K562 (cell line): ENCODE data around the gene ACBD6. TPM values are rescaled to one million over a fixed set of nuclear protein-coding genes. Genes with fewer than 3 reads are reported as not detected.

Experiments used
- ATAC-seq: fragments of 200-7000 bp; cut with Tn5 transposase; 3 replicates; pipeline ENCODE4 v1.9.1; 2020; ENCODE audit warnings: moderate library complexity
- BruUV-seq: library from RNA; stranded (reverse); fragments of 400-500 nt; replicated peaks from 2 replicates; lab custom pipeline; 2021; lab: Mats Ljungman, UMichigan
- CTCF ChIA-PET: fragments of 300-600 bp; formaldehyde crosslinking; extraction: SDS; loops from one replicate; lab custom pipeline; 2021; ENCODE audit warnings: low intra/inter-chr PET ratio; lab: Yijun Ruan, JAX
- POLR2A ChIA-PET: fragments of 300-600, 350-650 bp; sonication (Branson Sonifier 250); formaldehyde crosslinking; extraction: SDS; loops from one replicate; lab custom pipeline; 2021; ENCODE audit warnings: antibody characterized with exemption, inconsistent platforms; lab: Yijun Ruan, JAX
- DNase-seq, 4 experiments: peaks; one replicate each; pipeline versions ENCODE4 v3.0.0 to v3.0.0-alpha.2; 2011 to 2018; ENCODE audit warnings: low spot score in 3 of 4, mixed read lengths in 3 of 4; ENCODE audit errors: extremely low read depth in 1 of 4
- FAIRE-seq: peaks from 2 replicates; lab custom pipeline; 2011; peaks lifted over from hg19 to GRCh38; lab: Jason Lieb, UNC
- H2AFZ ChIP-seq: 2 replicates; pipeline ENCODE4 v1.6.0; 2011; ENCODE audit warnings: low read depth, low read length, control low read depth, inconsistent platforms
- H3K27ac ChIP-seq: fragments of 200-600 bp; 3 replicates; pipeline ENCODE4 v1.8.0; 2011; ENCODE audit warnings: low read depth, mild to moderate bottlenecking, control low read depth, inconsistent platforms, low read length, moderate library complexity, mixed read lengths; ENCODE audit errors: extremely low read depth
- H3K27me3 ChIP-seq, 2 experiments: fragments of 300-600 bp in 1 of 2; 2 replicates in 1 of 2; 3 replicates in 1 of 2; pipeline versions ENCODE4 v1.6.0 to v1.8.0; 2011; ENCODE audit warnings: inconsistent platforms in 2 of 2, low read length in 2 of 2, mild to moderate bottlenecking in 1 of 2, mixed read lengths in 1 of 2, moderate library complexity in 1 of 2; ENCODE audit not compliant: control insufficient read depth in 2 of 2, insufficient read depth in 2 of 2
- H3K36me3 ChIP-seq: fragments of 300-600 bp; 3 replicates; pipeline ENCODE4 v1.8.0; 2011; ENCODE audit warnings: mild to moderate bottlenecking, low read length, inconsistent platforms; ENCODE audit not compliant: control insufficient read depth, insufficient read depth
- H3K4me1 ChIP-seq, 2 experiments: fragments of 200-600 bp in 1 of 2; replicated peaks in 1 of 2; 2 replicates in 1 of 2; 3 replicates in 1 of 2; pipeline versions ENCODE4 v1.5.1 to v1.8.0; 2011; ENCODE audit warnings: inconsistent platforms in 2 of 2, low read length in 2 of 2, mild to moderate bottlenecking in 1 of 2, mixed read lengths in 1 of 2, moderate library complexity in 1 of 2; ENCODE audit not compliant: control insufficient read depth in 2 of 2, insufficient read depth in 2 of 2
- H3K4me2 ChIP-seq: 2 replicates; pipeline ENCODE4 v1.6.1; 2011; ENCODE audit warnings: low read length, control low read depth, inconsistent platforms, mixed read lengths; ENCODE audit not compliant: insufficient read depth
- H3K4me3 ChIP-seq: fragments of 200-600 bp; sonication (generic), shearing (Covaris generic); 2 replicates; pipeline ENCODE4 v1.5.1; 2016; ENCODE audit warnings: control low read depth, inconsistent platforms
- H3K79me2 ChIP-seq: fragments of 200-600 bp; 3 replicates; pipeline ENCODE4 v1.8.0; 2011; ENCODE audit warnings: low read length, inconsistent platforms; ENCODE audit not compliant: control insufficient read depth, insufficient read depth
- H3K9ac ChIP-seq, 2 experiments: 2 replicates each; pipeline versions ENCODE4 v1.6.0 to v1.6.1; 2011; ENCODE audit warnings: low read depth in 2 of 2, low read length in 2 of 2, control low read depth in 1 of 2, inconsistent platforms in 1 of 2, mild to moderate bottlenecking in 1 of 2, mixed read lengths in 1 of 2; ENCODE audit not compliant: insufficient read depth in 1 of 2
- H3K9me1 ChIP-seq: one replicate; pipeline ENCODE4 v1.6.0; 2011; ENCODE audit warnings: inconsistent platforms, mild to moderate bottlenecking, low read length, moderate library complexity; ENCODE audit not compliant: control insufficient read depth, insufficient read depth
- H3K9me3 ChIP-seq: replicated peaks from 2 replicates; pipeline ENCODE4 v1.5.1; 2011; ENCODE audit warnings: low read depth, low read length, inconsistent platforms; ENCODE audit not compliant: control insufficient read depth, insufficient read depth
- H4K20me1 ChIP-seq: replicated peaks from 2 replicates; pipeline ENCODE4 v1.6.1; 2011; ENCODE audit warnings: low read length, inconsistent platforms, mixed read lengths; ENCODE audit not compliant: control insufficient read depth, insufficient read depth
- CTBP1 ChIP-seq: fragments of 450-650 bp; IDR thresholded peaks from 2 replicates; pipeline ENCODE4 v1.6.1; 2016; ENCODE audit warnings: borderline replicate concordance
- LEF1 ChIP-seq: fragments of 450-650 bp; IDR thresholded peaks from 2 replicates; pipeline ENCODE4 v1.6.1; 2016; ENCODE audit warnings: mild to moderate bottlenecking
- MAZ ChIP-seq, 2 experiments: fragments of 450-650 bp in 1 of 2; sonication (generic) in 1 of 2; formaldehyde crosslinking; IDR thresholded peaks in 1 of 2; conservative IDR thresholded peaks in 1 of 2; 2 replicates each; pipeline versions ENCODE4 v1.4.0 to v1.5.0; 2020; ENCODE audit warnings: mild to moderate bottlenecking in 1 of 2, missing genetic modification reagents in 1 of 2
- MED1 ChIP-seq: sonication (generic); formaldehyde crosslinking; IDR thresholded peaks from 2 replicates; pipeline ENCODE4 v1.8.1; 2023; ENCODE audit warnings: missing genetic modification reagents, borderline replicate concordance
- MYNN ChIP-seq, 2 experiments: sonication (generic); formaldehyde crosslinking in 1 of 2; IDR thresholded peaks; 2 replicates each; pipeline versions ENCODE4 v1.5.0 to v1.6.1; 2016 to 2020; ENCODE audit warnings: antibody characterized with exemption in 1 of 2, missing genetic modification reagents in 1 of 2
- PPARD ChIP-seq: fragments of 250-450 bp; sonication (Bioruptor Pico); IDR thresholded peaks from 2 replicates; pipeline ENCODE4 v1.8.0; 2022; ENCODE audit warnings: inconsistent platforms, mild to moderate bottlenecking, moderate library complexity
- TRIM24 ChIP-seq, 2 experiments: fragments of 450-650 bp; IDR thresholded peaks; 2 replicates each; pipeline ENCODE4 v1.6.1; 2016
- ZNF134 ChIP-seq: fragments of 250-450 bp; sonication (Bioruptor Pico); conservative IDR thresholded peaks from 2 replicates; pipeline ENCODE4 v1.4.0; 2020
- ZNF274 ChIP-seq: IDR thresholded peaks from 2 replicates; pipeline ENCODE4 v1.6.1; 2011; ENCODE audit warnings: low read depth, mild to moderate bottlenecking, low read length, moderate library complexity, borderline replicate concordance
- ZNF316 ChIP-seq: fragments of 450-650 bp; IDR thresholded peaks from 2 replicates; pipeline ENCODE4 v1.6.1; 2016
- ZNF407 ChIP-seq: fragments of 450-650 bp; IDR thresholded peaks from 2 replicates; pipeline ENCODE4 v1.6.1; 2016; ENCODE audit warnings: low read depth
- ZNF766 ChIP-seq: fragments of 200-800 bp; sonication (Bioruptor generic); conservative IDR thresholded peaks from 2 replicates; pipeline ENCODE4 v1.6.1; 2016; ENCODE audit warnings: missing genetic modification characterization, missing compliant biosample characterization
- WGBS: fragments of 100-300 bp; shearing (Covaris generic); methylation state at CpG from one replicate; pipeline ENCODE4 v1.1.6; 2016; ENCODE audit warnings: low coverage, mixed read lengths; ENCODE audit not compliant: insufficient coverage; ENCODE audit errors: missing lambda C conversion rate; 5-methylcytosine and 5-hydroxymethylcytosine counted together
- in situ Hi-C: fragments of 300-500 bp; cut with MboI; formaldehyde crosslinking; loops from 4 replicates; pipeline ENCODE4 v1.15.0; 2018; ENCODE audit warnings: inconsistent platforms, mixed read lengths
- intact Hi-C: fragments of 100-400 bp; cut with micrococcal nuclease; formaldehyde crosslinking; loops from 2 replicates; pipeline ENCODE4 v1.14.2; 2022
- polyA plus RNA-seq, 8 experiments: library from polyadenylated mRNA; depleted of rRNA in 4 of 8; stranded (reverse) in 5 of 8; unstranded in 3 of 8; fragments of >200 nt; fragmentation: Nextera tagmentation in 2 of 8; fragmentation: Illumina TruSeq in 1 of 8; extraction: Ambion mirVana in 2 of 8; extraction: Trizol in 1 of 8; gene quantifications; 2 replicates each; pipeline versions ENCODE4 v1.2.1 to v1.2.3, GENCODE V29; 2011 to 2014; ENCODE audit warnings: inconsistent platforms in 1 of 8, missing spikeins in 1 of 8
- total RNA-seq, 7 experiments: library from RNA; depleted of rRNA in 6 of 7; stranded (reverse); fragments of >200 nt in 6 of 7; fragmentation: Illumina TruSeq in 2 of 7; extraction: Trizol in 2 of 7; gene quantifications; 2 replicates each; pipeline versions ENCODE4 v1.2.1 to v1.2.3, GENCODE V29; 2011 to 2021; ENCODE audit warnings: low replicate concordance in 1 of 7
- TF ChIP-seq, protein P1 (sequence below): fragments of 200-800 bp; sonication (Bioruptor generic); IDR thresholded peaks from 2 replicates; pipeline ENCODE4 v1.6.1; 2017; ENCODE audit warnings: missing genetic modification characterization, missing compliant biosample characterization

Gene ACBD6
- total and polyA plus RNA-seq, 9 of the 15 experiments (the other 6 are each of a cell fraction or from before 2014, with no cell fraction given) = 16.9 to 107 (median 77.7) TPM

DNA sequence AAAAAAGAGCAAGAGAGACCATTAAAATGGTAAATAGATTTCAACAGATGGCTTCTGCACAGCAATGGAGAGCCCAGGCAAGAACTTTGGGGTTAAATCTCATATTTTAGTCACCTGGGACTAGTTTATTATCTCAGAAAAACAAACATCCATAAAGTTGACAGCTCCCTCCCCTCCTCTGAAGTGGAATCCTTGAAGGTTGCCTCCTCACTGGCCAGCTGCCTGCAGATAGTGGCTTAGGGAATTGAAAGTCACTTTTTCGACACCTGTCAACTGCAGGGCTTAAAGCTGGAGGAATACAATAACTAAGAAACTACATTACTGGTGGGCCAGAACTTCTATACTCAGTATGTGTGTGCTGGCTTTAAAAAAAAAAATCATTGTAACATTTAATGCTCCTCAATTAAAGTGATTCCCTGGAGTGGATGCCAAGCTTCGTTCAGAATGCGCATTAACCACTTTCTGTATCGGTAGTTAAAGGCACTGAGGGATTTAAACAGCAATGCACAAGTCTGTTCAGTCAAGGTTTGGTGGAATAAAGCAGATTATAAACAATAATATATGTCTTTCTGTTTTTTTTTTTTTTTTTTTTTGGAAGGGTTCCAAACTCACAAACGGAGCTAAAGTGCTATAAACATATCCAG lies 219.9 kb downstream of the ACBD6 start (continued):
- TF ChIP-seq ZNF134 (CRISPR knock-in tag) (no peak), CTBP1 (no peak), MED1 (no peak)
- TF ChIP-seq, protein P1, sequence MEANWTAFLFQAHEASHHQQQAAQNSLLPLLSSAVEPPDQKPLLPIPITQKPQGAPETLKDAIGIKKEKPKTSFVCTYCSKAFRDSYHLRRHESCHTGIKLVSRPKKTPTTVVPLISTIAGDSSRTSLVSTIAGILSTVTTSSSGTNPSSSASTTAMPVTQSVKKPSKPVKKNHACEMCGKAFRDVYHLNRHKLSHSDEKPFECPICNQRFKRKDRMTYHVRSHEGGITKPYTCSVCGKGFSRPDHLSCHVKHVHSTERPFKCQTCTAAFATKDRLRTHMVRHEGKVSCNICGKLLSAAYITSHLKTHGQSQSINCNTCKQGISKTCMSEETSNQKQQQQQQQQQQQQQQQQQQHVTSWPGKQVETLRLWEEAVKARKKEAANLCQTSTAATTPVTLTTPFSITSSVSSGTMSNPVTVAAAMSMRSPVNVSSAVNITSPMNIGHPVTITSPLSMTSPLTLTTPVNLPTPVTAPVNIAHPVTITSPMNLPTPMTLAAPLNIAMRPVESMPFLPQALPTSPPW (CRISPR knock-in tag) = no peak

- no peaks in the 10 kb centered on the region for H4K20me1 ChIP-seq
- no peak for DNase-seq
- no peak overlapping the region for H3K9ac ChIP-seq
- ChIA-PET CTCF (no interaction called here), POLR2A (interaction anchor here (1.6 to 1.7 kb wide), 2 partner anchors 11 to 16 kb away, joined by 4 to 5 read pairs; no protein-coding TSS in a partner anchor)
- H3K27ac ChIP-seq = no peak overlapping the region
- no peak for ATAC-seq
- H2AFZ ChIP-seq = no peak overlapping the region
- H3K36me3 ChIP-seq = peaks cover 22% of the 10 kb centered on the region; the same call in 1 of the 3 replicates
- 100% methylated on average over 1 of the region's 1 CpG for WGBS
- BruUV-seq = no TSS peak
- no peaks in the 10 kb centered on the region for H3K9me3 ChIP-seq
- H3K9me1 ChIP-seq = no peaks in the 10 kb centered on the region
- H3K4me1 ChIP-seq = no peaks in the 10 kb centered on the region
- FAIRE-seq = no peak
- no peaks in the 10 kb centered on the region for H3K79me2 ChIP-seq
- no peaks in the 10 kb centered on the region for H3K27me3 ChIP-seq
- in situ Hi-C loops = no loop called here
- intact Hi-C loops = no loop called here
- no peak overlapping the region for H3K4me3 ChIP-seq
- no peak overlapping the region for H3K4me2 ChIP-seq
- TF ChIP-seq LEF1 (no peak), ZNF766 (CRISPR knock-in tag) (no peak), PPARD (CRISPR knock-in tag) (no peak), TRIM24 (IDR thresholded peaks at IDR 0.05) (no peak), ZNF274 (no peak), MAZ (CRISPR knock-in tag; conservative IDR thresholded peaks at IDR 0.05 in 1 of 2, IDR thresholded peaks at IDR 0.05 in 1 of 2) (no peak), ZNF407 (no peak), MYNN (IDR thresholded peaks at IDR 0.05) (no peak), MYNN (CRISPR knock-in tag; IDR thresholded peaks at IDR 0.05) (no peak), ZNF316 (no peak)
These were observed 220.9 kb downstream of the ACBD6 start for GRCh38 chr1:180281490-180281889.
